H9 (cell line): Measurements from ENCODE around the gene PSMB3. TPM values are rescaled to one million over a fixed set of nuclear protein-coding genes. Genes with fewer than 3 reads are reported as not detected.

Experiments used
- DNase-seq: peaks from one replicate; pipeline ENCODE4 v3.0.0-alpha.2; 2017
- H2AFZ ChIP-seq: one replicate; pipeline ENCODE4 v1.6.1; 2013; ENCODE audit warnings: mild to moderate bottlenecking, low read length, control low read depth, moderate library complexity
- H2AK5ac ChIP-seq: 2 replicates; pipeline ENCODE4 v1.6.1; 2013; ENCODE audit warnings: low read length, control low read depth, mixed read lengths; ENCODE audit not compliant: insufficient read length
- H2BK120ac ChIP-seq: one replicate; pipeline ENCODE4 v1.6.1; 2013; ENCODE audit warnings: low read depth, mild to moderate bottlenecking, low read length, control low read depth, inconsistent platforms; ENCODE audit not compliant: poor library complexity, severe bottlenecking
- H2BK12ac ChIP-seq: 2 replicates; pipeline ENCODE4 v1.6.1; 2013; ENCODE audit warnings: low read length, control low read depth, mixed read lengths, low read depth; ENCODE audit not compliant: insufficient read length
- H2BK15ac ChIP-seq: 2 replicates; pipeline ENCODE4 v1.6.1; 2013; ENCODE audit warnings: low read depth, low read length, control low read depth
- H2BK20ac ChIP-seq: one replicate; pipeline ENCODE4 v1.6.1; 2013; ENCODE audit warnings: low read depth, mild to moderate bottlenecking, low read length, control low read depth, inconsistent platforms; ENCODE audit not compliant: poor library complexity, severe bottlenecking
- H2BK5ac ChIP-seq: 2 replicates; pipeline ENCODE4 v1.6.1; 2013; ENCODE audit warnings: low read length, control low read depth, mixed read lengths; ENCODE audit not compliant: insufficient read length
- H3K14ac ChIP-seq: 2 replicates; pipeline ENCODE4 v1.6.1; 2013; ENCODE audit warnings: low read length, control low read depth; ENCODE audit not compliant: insufficient read depth
- H3K18ac ChIP-seq: 2 replicates; pipeline ENCODE4 v1.6.1; 2013; ENCODE audit warnings: low read depth, mild to moderate bottlenecking, mixed read lengths, low read length, control low read depth; ENCODE audit not compliant: insufficient read length
- H3K23ac ChIP-seq: 2 replicates; pipeline ENCODE4 v1.6.1; 2013; ENCODE audit warnings: low read length, control low read depth, mixed read lengths, low read depth; ENCODE audit not compliant: insufficient read length
- H3K23me2 ChIP-seq: 2 replicates; pipeline ENCODE4 v1.6.1; 2013; ENCODE audit warnings: low read depth, mild to moderate bottlenecking, mixed read lengths, low read length, control low read depth; ENCODE audit not compliant: insufficient read length, poor library complexity, severe bottlenecking
- H3K27ac ChIP-seq: 2 replicates; pipeline ENCODE4 v1.5.1; 2013; ENCODE audit warnings: low read length, control low read depth, mixed read lengths, low read depth; ENCODE audit not compliant: insufficient read length
- H3K27me3 ChIP-seq: 2 replicates; pipeline ENCODE4 v1.6.1; 2013; ENCODE audit warnings: low read length, control low read depth, inconsistent platforms; ENCODE audit not compliant: insufficient read depth
- H3K4ac ChIP-seq: 2 replicates; pipeline ENCODE4 v1.6.1; 2013; ENCODE audit warnings: low read depth, mild to moderate bottlenecking, control low read depth, inconsistent platforms, low read length, moderate library complexity
- H3K4me1 ChIP-seq: 2 replicates; pipeline ENCODE4 v1.6.1; 2013; ENCODE audit warnings: low read length, control low read depth, inconsistent platforms; ENCODE audit not compliant: insufficient read depth
- H3K4me2 ChIP-seq: 2 replicates; pipeline ENCODE4 v1.6.1; 2013; ENCODE audit warnings: low read length, control low read depth, mixed read lengths; ENCODE audit not compliant: insufficient read length, insufficient read depth
- H3K56ac ChIP-seq: 2 replicates; pipeline ENCODE4 v1.6.1; 2013; ENCODE audit warnings: low read depth, mild to moderate bottlenecking, mixed read lengths, low read length, control low read depth; ENCODE audit not compliant: insufficient read length
- H3K79me1 ChIP-seq: 2 replicates; pipeline ENCODE4 v1.6.1; 2013; ENCODE audit warnings: low read depth, mild to moderate bottlenecking, moderate library complexity, low read length, control low read depth, inconsistent platforms; ENCODE audit not compliant: insufficient read depth, poor library complexity, severe bottlenecking
- H3K79me2 ChIP-seq: 2 replicates; pipeline ENCODE4 v1.6.1; 2013; ENCODE audit warnings: low read length, control low read depth, inconsistent platforms; ENCODE audit not compliant: insufficient read depth
- H3K9ac ChIP-seq: 2 replicates; pipeline ENCODE4 v1.6.1; 2013; ENCODE audit warnings: low read length, control low read depth, mixed read lengths; ENCODE audit not compliant: insufficient read length; ENCODE audit errors: extremely low read depth
- H3K9me3 ChIP-seq: one replicate; pipeline ENCODE4 v1.6.1; 2013; ENCODE audit warnings: low read depth, low read length, inconsistent platforms; ENCODE audit not compliant: control insufficient read depth
- H3T11ph ChIP-seq: one replicate; pipeline ENCODE4 v1.6.1; 2013; ENCODE audit warnings: mild to moderate bottlenecking, low read length, control low read depth, inconsistent platforms
- H4K20me1 ChIP-seq: one replicate; pipeline ENCODE4 v1.6.1; 2013; ENCODE audit not compliant: control insufficient read depth, insufficient read length, insufficient read depth
- H4K5ac ChIP-seq: 2 replicates; pipeline ENCODE4 v1.6.1; 2013; ENCODE audit warnings: low read depth, mild to moderate bottlenecking, mixed read lengths, low read length, control low read depth; ENCODE audit not compliant: insufficient read length
- H4K8ac ChIP-seq: replicated peaks from 2 replicates; pipeline ENCODE4 v1.6.1; 2013; ENCODE audit warnings: low read length, control low read depth, mixed read lengths, low read depth; ENCODE audit not compliant: insufficient read length
- H4K91ac ChIP-seq: 2 replicates; pipeline ENCODE4 v1.6.1; 2013; ENCODE audit warnings: low read depth, mild to moderate bottlenecking, moderate library complexity, mixed read lengths, low read length, control low read depth; ENCODE audit not compliant: insufficient read length
- H3K27ac Mint-ChIP-seq, 3 experiments: 2 replicates in 2 of 3; 3 replicates in 1 of 3; pipeline ENCODE4 v1.8.0; 2020 to 2021; ENCODE audit warnings: mixed read lengths in 3 of 3, mild to moderate bottlenecking in 1 of 3, moderate library complexity in 1 of 3
- H3K27me3 Mint-ChIP-seq: 2 replicates; pipeline ENCODE4 v1.8.0; 2021; ENCODE audit warnings: low read depth, mild to moderate bottlenecking, moderate library complexity, mixed read lengths
- H3K36me3 Mint-ChIP-seq, 3 experiments: 2 replicates in 2 of 3; 3 replicates in 1 of 3; pipeline ENCODE4 v1.8.0; 2020 to 2021; ENCODE audit warnings: low read depth in 3 of 3, mixed read lengths in 3 of 3; ENCODE audit not compliant: insufficient read depth in 1 of 3
- H3K4me1 Mint-ChIP-seq, 2 experiments: 2 replicates each; pipeline ENCODE4 v1.8.0; 2020; ENCODE audit warnings: mixed read lengths in 2 of 2
- H3K4me3 Mint-ChIP-seq, 2 experiments: 2 replicates in 1 of 2; 3 replicates in 1 of 2; pipeline ENCODE4 v1.8.0; 2020 to 2021; ENCODE audit warnings: mild to moderate bottlenecking in 2 of 2, mixed read lengths in 2 of 2, moderate library complexity in 1 of 2
- H3K9me3 Mint-ChIP-seq, 2 experiments: 2 replicates in 1 of 2; 3 replicates in 1 of 2; pipeline ENCODE4 v1.8.0; 2020; ENCODE audit warnings: mild to moderate bottlenecking in 2 of 2, mixed read lengths in 2 of 2, moderate library complexity in 1 of 2
- CTCF ChIP-seq: fragments of 200-600 bp; sonication (generic); conservative IDR thresholded peaks from 3 replicates; pipeline ENCODE4 v1.8.0; 2021; ENCODE audit warnings: antibody characterized with exemption, mild to moderate bottlenecking
- WGBS: extraction: QIAGEN DNeasy Blood & Tissue Kit; methylation state at CpG from one replicate; pipeline ENCODE4 v1.1.7; 2013; ENCODE audit warnings: missing lambda C conversion rate, low lambda C conversion rate, mixed read lengths; ENCODE audit not compliant: insufficient read length; ENCODE audit errors: extremely low coverage; 5-methylcytosine and 5-hydroxymethylcytosine counted together
- total RNA-seq: library from RNA; stranded (reverse); gene quantifications from 2 replicates; pipeline ENCODE4 v1.2.1, GENCODE V29; 2021

Gene PSMB3
- total RNA-seq, 1 experiment from 2014 or later: 242 TPM

- no CpG with 5 or more reads among the region's 92 CpGs for WGBS
- no peak within 1 kb of the TSS for H2AFZ ChIP-seq
- no peak within 1 kb of the TSS for H3T11ph ChIP-seq
- peaks cover 5% of the 10 kb centered on the region; the same call in 1 of the 2 replicates for H3K27me3 ChIP-seq
- peaks cover 32% of the 10 kb centered on the region for H3K27me3 Mint-ChIP-seq
- H3K4me2 ChIP-seq: peak within 1 kb of the TSS; percentile 82
- no peaks in the 10 kb centered on the region for H4K20me1 ChIP-seq
- no peaks in the 10 kb centered on the region for H3K9me3 ChIP-seq
- no peak within 1 kb of the TSS for H3K23ac ChIP-seq
- peak; percentile 63 for TF ChIP-seq CTCF
- no peak within 1 kb of the TSS for H3K27ac ChIP-seq
- no peak within 1 kb of the TSS for H2AK5ac ChIP-seq
- no peak within 1 kb of the TSS for H4K8ac ChIP-seq
- no peak within 1 kb of the TSS for H2BK20ac ChIP-seq
- no peak within 1 kb of the TSS for H2BK12ac ChIP-seq
- no peak within 1 kb of the TSS for H4K91ac ChIP-seq
- H3K4me3 Mint-ChIP-seq: peak within 1 kb of the TSS; percentile 82 to 96
- H2BK5ac ChIP-seq: no peak within 1 kb of the TSS
- peak within 1 kb of the TSS; percentile 70; the same call in 1 of the 2 replicates for H3K14ac ChIP-seq
- no peaks in the 10 kb centered on the region; a peak in 1 of 5 replicates for H3K9me3 Mint-ChIP-seq
- H3K4me1 Mint-ChIP-seq: peaks cover 20 to 40% of the 10 kb centered on the region in 2 experiments
- H3K4ac ChIP-seq: no peak within 1 kb of the TSS
- no peak within 1 kb of the TSS for H2BK15ac ChIP-seq
- no peak within 1 kb of the TSS for H3K18ac ChIP-seq
- peak; percentile 86 for DNase-seq
- H3K36me3 Mint-ChIP-seq: peaks cover 3 to 25% (median 24%) of the 10 kb centered on the region in 3 experiments; a peak in 6 of 7 replicates
- H3K9ac ChIP-seq: peak within 1 kb of the TSS; percentile 50
- H3K23me2 ChIP-seq: peaks cover 5% of the 10 kb centered on the region
- H3K4me1 ChIP-seq: peaks cover 2% of the 10 kb centered on the region; the same call in 1 of the 2 replicates
- H3K27ac Mint-ChIP-seq: peak within 1 kb of the TSS; percentile 76 to 83 (median 80); a peak in 6 of 7 replicates
- no peaks in the 10 kb centered on the region for H3K79me2 ChIP-seq
- H4K5ac ChIP-seq: no peak within 1 kb of the TSS
- H3K79me1 ChIP-seq: no peaks in the 10 kb centered on the region
- H3K56ac ChIP-seq: no peak within 1 kb of the TSS
- H2BK120ac ChIP-seq: no peak within 1 kb of the TSS
Observed at GRCh38 chr17:38729886-38730525, 22.5 kb upstream of the PSMB3 start, which contains the start of gene CISD3. Gene CISD3, plus strand, starts transcription at chr17:38730341. Its CDS starts 18 bp downstream, at chr17:38730359.
